ENCODE measurements around the gene SPTLC1. TPM values are rescaled to one million over a fixed set of nuclear protein-coding genes. Genes with fewer than 3 reads are reported as not detected.
"Not testable (repeated sequence)": the region's sequence is repeated elsewhere in the genome, so short reads cannot be mapped to it uniquely, and the experiment has no call there.

SPTLC1 gene, protein sequence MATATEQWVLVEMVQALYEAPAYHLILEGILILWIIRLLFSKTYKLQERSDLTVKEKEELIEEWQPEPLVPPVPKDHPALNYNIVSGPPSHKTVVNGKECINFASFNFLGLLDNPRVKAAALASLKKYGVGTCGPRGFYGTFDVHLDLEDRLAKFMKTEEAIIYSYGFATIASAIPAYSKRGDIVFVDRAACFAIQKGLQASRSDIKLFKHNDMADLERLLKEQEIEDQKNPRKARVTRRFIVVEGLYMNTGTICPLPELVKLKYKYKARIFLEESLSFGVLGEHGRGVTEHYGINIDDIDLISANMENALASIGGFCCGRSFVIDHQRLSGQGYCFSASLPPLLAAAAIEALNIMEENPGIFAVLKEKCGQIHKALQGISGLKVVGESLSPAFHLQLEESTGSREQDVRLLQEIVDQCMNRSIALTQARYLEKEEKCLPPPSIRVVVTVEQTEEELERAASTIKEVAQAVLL
- 46.1 and 47.3 TPM in 2 replicates for total RNA-seq (2014; rRNA removed; shearing (Covaris generic); ENCODE audit: low replicate concordance)

DNA sequence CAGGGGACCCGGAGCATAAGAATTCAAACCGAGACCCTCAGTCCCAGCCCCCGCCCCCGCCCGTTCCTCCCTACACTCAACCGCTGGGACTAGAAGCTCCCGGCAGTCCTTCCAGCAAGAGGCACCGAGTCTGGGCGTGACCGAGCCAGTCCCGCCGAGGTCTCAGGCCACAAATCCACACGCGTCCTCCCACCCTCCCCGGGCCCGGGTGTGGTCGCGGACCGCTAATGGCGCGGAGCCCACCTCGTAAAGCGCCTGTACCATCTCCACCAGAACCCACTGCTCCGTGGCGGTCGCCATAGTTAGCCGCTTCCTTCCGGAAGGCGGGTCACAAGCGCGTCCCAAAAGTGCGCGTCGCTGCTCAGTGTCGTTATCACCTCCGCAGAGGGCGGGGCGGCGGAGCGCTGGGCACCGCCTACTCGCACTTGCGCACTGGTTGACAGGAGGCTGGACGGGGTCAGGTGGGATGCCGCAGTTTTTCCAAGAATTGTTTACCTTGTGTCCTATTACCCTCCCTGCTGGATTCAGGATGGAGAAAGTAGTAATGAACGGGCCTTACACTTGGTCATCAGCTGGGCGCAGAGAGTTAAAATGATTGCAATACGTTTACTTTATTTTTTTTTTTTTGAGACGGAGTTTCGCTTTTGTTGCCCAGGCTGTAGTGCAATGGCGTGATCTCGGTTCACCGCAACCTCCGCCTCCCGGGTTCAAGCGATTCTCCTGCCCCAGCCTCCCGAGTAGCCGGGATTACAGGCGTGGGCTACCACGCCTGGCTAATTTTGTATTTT, at the start of gene SPTLC1:
Gene SPTLC1, minus strand, starts transcription at position 343 of the 788 bp plus-strand sequence. Its CDS starts 43 bp downstream, at position 300.
- Histone ChIP-seq H3K4me1 (ENCODE audit: low read length) (peaks cover 30% of the 10 kb centered on the region), H3K9ac (ENCODE audit: low read length) (peak within 1 kb of the TSS; percentile 79), H3K4me3 (ENCODE audit: low read length) (peak within 1 kb of the TSS; percentile 74), H3K36me3 (ENCODE audit: insufficient read depth, low read length) (peaks cover 14% of the 10 kb centered on the region), H3K4me2 (ENCODE audit: low read depth, low read length, poor library complexity, severe bottlenecking) (peak within 1 kb of the TSS; percentile 76), H3K79me2 (ENCODE audit: low read length) (peaks cover 48% of the 10 kb centered on the region), H4K20me1 (ENCODE audit: insufficient read depth, low read depth, low read length) (no peaks in the 10 kb centered on the region), H3K9me3 (ENCODE audit: low read length) (no peaks in the 10 kb centered on the region), H3K9me2 (replicated peaks; ENCODE audit: insufficient read depth, low read length) (no peaks in the 10 kb centered on the region; the same call in 1 of the 2 replicates), H2AFZ (ENCODE audit: low read length) (peak within 1 kb of the TSS; percentile 73), H3K27ac (ENCODE audit: low read length) (peak within 1 kb of the TSS; percentile 8; the same call in 1 of the 2 replicates), H3K27me3 (ENCODE audit: low read length) (no peaks in the 10 kb centered on the region)
- peak; percentile 98 for DNase-seq

DNA sequence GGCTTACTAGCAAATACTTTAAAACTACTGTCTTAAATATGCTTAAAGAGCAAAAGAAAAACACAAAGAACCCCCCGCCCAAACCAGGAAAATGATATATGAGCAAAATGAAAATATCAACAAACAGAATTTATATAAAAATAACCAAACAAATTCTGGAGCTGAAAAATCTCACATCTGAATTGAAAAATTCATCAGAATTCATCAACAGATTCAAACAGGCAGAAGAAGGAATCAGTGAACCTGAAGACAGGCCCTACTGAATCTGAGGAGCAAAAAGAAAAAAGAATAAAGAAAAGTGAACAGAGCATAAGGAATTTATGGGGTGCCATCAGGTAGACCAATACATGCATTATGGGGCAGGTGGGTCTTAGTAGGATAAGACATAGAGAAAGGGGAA, 49.8 kb upstream of the SPTLC1 start:
- DNase-seq = no peak
- Histone ChIP-seq H3K4me3 (ENCODE audit: low read length) (no peak overlapping the region), H2AFZ (ENCODE audit: low read length) (no peak overlapping the region), H3K9me2 (replicated peaks; ENCODE audit: insufficient read depth, low read length) (no peaks in the 10 kb centered on the region), H3K9me3 (ENCODE audit: low read length) (peaks cover 8% of the 10 kb centered on the region), H4K20me1 (ENCODE audit: insufficient read depth, low read depth, low read length) (no peaks in the 10 kb centered on the region), H3K79me2 (ENCODE audit: low read length) (no peaks in the 10 kb centered on the region), H3K27me3 (ENCODE audit: low read length) (no peaks in the 10 kb centered on the region), H3K36me3 (ENCODE audit: insufficient read depth, low read length) (no peaks in the 10 kb centered on the region), H3K4me1 (ENCODE audit: low read length) (no peaks in the 10 kb centered on the region), H3K27ac (ENCODE audit: low read length) (no peak overlapping the region), H3K4me2 (ENCODE audit: low read depth, low read length, poor library complexity, severe bottlenecking) (no peak overlapping the region), H3K9ac (ENCODE audit: low read length) (no peak overlapping the region)

DNA sequence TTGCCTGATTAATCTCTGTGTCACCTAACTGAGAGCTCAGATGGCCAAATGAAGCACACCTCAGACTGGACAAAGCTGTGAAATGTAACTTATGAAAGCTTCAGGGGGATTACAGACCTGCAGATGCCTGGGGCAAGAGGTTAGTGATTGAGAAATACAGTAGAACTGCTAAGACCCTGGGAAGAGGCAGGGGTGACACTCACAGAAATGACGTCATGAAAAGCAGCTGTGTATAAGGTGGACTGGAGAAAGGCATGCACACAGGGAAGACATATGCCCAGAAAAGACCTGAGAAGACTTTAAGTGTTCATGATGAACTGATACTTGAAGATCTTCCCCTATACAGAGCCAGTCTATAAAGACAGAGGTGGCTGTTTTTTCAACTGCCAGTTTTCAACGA, 49.3 kb upstream of the SPTLC1 start:
- Histone ChIP-seq H3K9ac (ENCODE audit: low read length) (no peak overlapping the region), H3K27ac (ENCODE audit: low read length) (no peak overlapping the region), H3K4me2 (ENCODE audit: low read depth, low read length, poor library complexity, severe bottlenecking) (no peak overlapping the region), H3K36me3 (ENCODE audit: insufficient read depth, low read length) (no peaks in the 10 kb centered on the region), H3K79me2 (ENCODE audit: low read length) (no peaks in the 10 kb centered on the region), H2AFZ (ENCODE audit: low read length) (no peak overlapping the region), H4K20me1 (ENCODE audit: insufficient read depth, low read depth, low read length) (no peaks in the 10 kb centered on the region), H3K9me3 (ENCODE audit: low read length) (peaks cover 8% of the 10 kb centered on the region), H3K9me2 (replicated peaks; ENCODE audit: insufficient read depth, low read length) (no peaks in the 10 kb centered on the region), H3K4me3 (ENCODE audit: low read length) (no peak overlapping the region), H3K27me3 (ENCODE audit: low read length) (no peaks in the 10 kb centered on the region), H3K4me1 (ENCODE audit: low read length) (no peaks in the 10 kb centered on the region)
- no peak for DNase-seq

DNA sequence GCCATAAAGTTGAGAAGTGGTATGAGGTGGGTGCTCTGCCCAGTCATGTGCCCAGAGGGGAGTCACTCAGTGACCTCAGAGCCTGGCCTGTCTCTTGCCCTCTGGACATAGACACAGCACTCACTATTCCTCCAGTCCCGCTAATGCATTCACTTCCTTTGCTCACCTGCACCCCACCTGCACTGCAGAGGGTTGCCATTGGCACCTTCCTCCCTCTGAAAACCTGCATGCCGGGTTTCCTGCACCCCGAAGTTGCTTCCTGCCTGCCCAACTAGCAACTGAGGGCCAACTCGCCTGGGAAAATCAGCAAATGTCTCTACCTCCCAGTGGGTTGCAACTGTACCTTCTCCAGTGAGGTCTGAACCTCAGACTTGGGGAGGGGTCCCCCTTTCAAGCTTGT, 48.1 kb upstream of the SPTLC1 start:
- H3K9me3 ChIP-seq (ENCODE audit: low read length) = peaks cover 8% of the 10 kb centered on the region
- H3K4me1 ChIP-seq (ENCODE audit: low read length) = no peaks in the 10 kb centered on the region
- no peak overlapping the region for H3K4me2 ChIP-seq (ENCODE audit: low read depth, low read length, poor library complexity, severe bottlenecking)
- H3K36me3 ChIP-seq (ENCODE audit: insufficient read depth, low read length) = no peaks in the 10 kb centered on the region
- no peak for DNase-seq
- no peaks in the 10 kb centered on the region for H3K79me2 ChIP-seq (ENCODE audit: low read length)
- no peak overlapping the region for H2AFZ ChIP-seq (ENCODE audit: low read length)
- no peak overlapping the region for H3K9ac ChIP-seq (ENCODE audit: low read length)
- no peaks in the 10 kb centered on the region for H3K9me2 ChIP-seq (replicated peaks; ENCODE audit: insufficient read depth, low read length)
- no peaks in the 10 kb centered on the region for H3K27me3 ChIP-seq (ENCODE audit: low read length)
- H4K20me1 ChIP-seq (ENCODE audit: insufficient read depth, low read depth, low read length) = no peaks in the 10 kb centered on the region
- no peak overlapping the region for H3K27ac ChIP-seq (ENCODE audit: low read length)
- H3K4me3 ChIP-seq (ENCODE audit: low read length) = no peak overlapping the region

DNA sequence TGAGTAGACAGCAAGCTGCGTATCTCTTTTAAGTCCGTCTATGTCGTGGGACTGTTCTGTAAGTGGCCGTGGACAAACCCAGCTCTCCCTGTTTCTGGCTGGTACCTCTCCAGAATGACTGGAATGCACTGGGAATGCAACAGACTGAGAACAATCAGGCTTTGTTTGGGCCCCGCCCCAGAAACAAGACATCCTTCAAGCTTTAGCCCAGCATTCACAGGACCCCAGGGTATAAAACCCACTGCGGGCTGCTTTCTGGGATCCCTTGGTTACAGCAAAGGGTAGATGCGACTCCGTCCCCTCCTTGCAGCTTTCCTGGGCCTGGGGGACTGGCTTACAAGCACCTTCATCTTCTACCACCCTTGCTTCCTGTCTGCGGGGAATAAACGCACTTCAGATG, 45.6 kb upstream of the SPTLC1 start:
- Histone ChIP-seq H3K4me1 (ENCODE audit: low read length) (no peaks in the 10 kb centered on the region), H3K4me2 (ENCODE audit: low read depth, low read length, poor library complexity, severe bottlenecking) (no peak overlapping the region), H4K20me1 (ENCODE audit: insufficient read depth, low read depth, low read length) (no peaks in the 10 kb centered on the region), H3K79me2 (ENCODE audit: low read length) (no peaks in the 10 kb centered on the region), H3K9me3 (ENCODE audit: low read length) (peaks cover 8% of the 10 kb centered on the region), H3K9me2 (replicated peaks; ENCODE audit: insufficient read depth, low read length) (no peaks in the 10 kb centered on the region), H3K36me3 (ENCODE audit: insufficient read depth, low read length) (no peaks in the 10 kb centered on the region), H3K9ac (ENCODE audit: low read length) (no peak overlapping the region), H3K4me3 (ENCODE audit: low read length) (no peak overlapping the region), H3K27ac (ENCODE audit: low read length) (no peak overlapping the region), H2AFZ (ENCODE audit: low read length) (no peak overlapping the region), H3K27me3 (ENCODE audit: low read length) (no peaks in the 10 kb centered on the region)
- DNase-seq = no peak

DNA sequence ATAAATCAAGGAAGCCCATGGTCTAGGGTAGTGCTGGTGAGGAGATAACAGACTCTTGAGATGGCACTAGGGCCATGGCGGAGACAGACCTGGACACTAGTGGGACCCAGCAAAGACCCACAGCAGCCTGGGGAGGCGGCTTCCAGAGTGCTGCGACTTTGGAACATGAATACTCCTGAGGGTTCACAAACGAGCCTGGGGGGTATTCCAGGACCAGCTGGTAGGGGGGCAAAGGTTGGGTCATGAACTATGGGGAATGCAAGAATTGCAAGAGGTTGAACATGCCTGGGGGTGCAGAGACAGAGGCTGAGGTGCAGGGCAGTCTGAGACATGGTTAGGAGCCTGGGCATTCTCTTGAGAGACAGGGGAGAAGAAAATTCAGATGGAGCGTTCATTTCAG, 43.8 kb upstream of the SPTLC1 start:
- Histone ChIP-seq H3K9me2 (replicated peaks; ENCODE audit: insufficient read depth, low read length) (no peaks in the 10 kb centered on the region), H3K36me3 (ENCODE audit: insufficient read depth, low read length) (no peaks in the 10 kb centered on the region), H3K9me3 (ENCODE audit: low read length) (no peaks in the 10 kb centered on the region; the same call in 1 of the 2 replicates), H3K4me2 (ENCODE audit: low read depth, low read length, poor library complexity, severe bottlenecking) (no peak overlapping the region), H3K27me3 (ENCODE audit: low read length) (no peaks in the 10 kb centered on the region), H3K79me2 (ENCODE audit: low read length) (no peaks in the 10 kb centered on the region), H3K27ac (ENCODE audit: low read length) (no peak overlapping the region), H2AFZ (ENCODE audit: low read length) (no peak overlapping the region), H4K20me1 (ENCODE audit: insufficient read depth, low read depth, low read length) (no peaks in the 10 kb centered on the region), H3K4me3 (ENCODE audit: low read length) (no peak overlapping the region), H3K9ac (ENCODE audit: low read length) (no peak overlapping the region), H3K4me1 (ENCODE audit: low read length) (peaks cover 5% of the 10 kb centered on the region)
- no peak for DNase-seq

DNA sequence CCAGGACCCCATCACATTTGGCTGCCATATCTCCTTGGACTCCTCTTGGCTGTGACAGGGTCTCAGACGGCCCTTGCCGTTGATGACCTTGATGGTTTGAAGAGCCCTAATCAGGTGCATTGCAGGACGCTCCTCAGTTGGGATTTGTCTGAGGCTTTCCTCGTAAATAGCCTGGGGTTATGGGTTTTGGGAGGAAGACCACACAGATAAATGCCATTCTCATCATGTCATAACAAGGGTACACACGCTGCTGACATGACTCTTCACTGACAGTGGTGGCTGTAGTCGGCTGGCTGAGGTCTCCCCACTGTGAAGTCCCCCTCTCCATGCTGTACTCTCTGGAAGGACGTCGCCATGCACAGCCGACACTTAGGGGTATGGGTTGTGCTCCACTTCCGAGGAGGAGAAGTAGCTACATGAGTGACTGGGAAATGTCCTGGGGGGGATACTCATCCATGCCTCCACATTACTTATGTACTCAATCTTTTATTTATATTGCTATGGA, 42.9 kb upstream of the SPTLC1 start:
- no peak for DNase-seq
- H3K9me2 ChIP-seq (replicated peaks; ENCODE audit: insufficient read depth, low read length) = no peaks in the 10 kb centered on the region
- H3K36me3 ChIP-seq (ENCODE audit: insufficient read depth, low read length) = no peaks in the 10 kb centered on the region
- H3K27ac ChIP-seq (ENCODE audit: low read length) = no peak overlapping the region
- H3K79me2 ChIP-seq (ENCODE audit: low read length) = no peaks in the 10 kb centered on the region
- no peak overlapping the region for H3K4me3 ChIP-seq (ENCODE audit: low read length)
- no peaks in the 10 kb centered on the region for H3K9me3 ChIP-seq (ENCODE audit: low read length)
- peaks cover 5% of the 10 kb centered on the region for H3K4me1 ChIP-seq (ENCODE audit: low read length)
- no peak overlapping the region for H3K4me2 ChIP-seq (ENCODE audit: low read depth, low read length, poor library complexity, severe bottlenecking)
- H2AFZ ChIP-seq (ENCODE audit: low read length) = no peak overlapping the region
- H4K20me1 ChIP-seq (ENCODE audit: insufficient read depth, low read depth, low read length) = no peaks in the 10 kb centered on the region
- H3K27me3 ChIP-seq (ENCODE audit: low read length) = no peaks in the 10 kb centered on the region
- no peak overlapping the region for H3K9ac ChIP-seq (ENCODE audit: low read length)

DNA sequence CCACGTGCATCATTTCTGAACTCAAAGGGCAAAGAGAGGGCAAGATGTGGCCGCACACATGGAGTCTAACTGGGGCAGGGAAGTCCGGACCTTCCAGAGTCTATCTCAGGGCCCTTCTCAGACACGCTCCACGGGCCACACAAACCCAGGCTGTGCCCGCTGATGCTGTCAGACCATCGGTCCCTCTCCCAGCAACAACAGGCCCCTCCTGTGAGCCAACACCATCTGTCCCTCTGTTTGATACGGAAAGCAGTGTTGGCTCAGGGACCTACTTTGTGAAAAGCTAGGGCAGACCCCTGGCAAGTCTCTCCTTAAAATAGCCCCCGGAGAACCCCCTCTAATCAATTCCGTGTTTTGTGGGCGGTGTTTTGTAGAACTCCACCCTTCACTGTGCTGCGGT, 40.5 kb upstream of the SPTLC1 start:
- not testable (repeated sequence) for H3K9ac ChIP-seq (ENCODE audit: low read length); H2AFZ ChIP-seq (ENCODE audit: low read length); H3K27me3 ChIP-seq (ENCODE audit: low read length); H3K9me2 ChIP-seq (replicated peaks; ENCODE audit: insufficient read depth, low read length); H3K27ac ChIP-seq (ENCODE audit: low read length); H3K4me2 ChIP-seq (ENCODE audit: low read depth, low read length, poor library complexity, severe bottlenecking); H3K9me3 ChIP-seq (ENCODE audit: low read length); H4K20me1 ChIP-seq (ENCODE audit: insufficient read depth, low read depth, low read length); H3K4me3 ChIP-seq (ENCODE audit: low read length); H3K4me1 ChIP-seq (ENCODE audit: low read length); DNase-seq; H3K36me3 ChIP-seq (ENCODE audit: insufficient read depth, low read length); H3K79me2 ChIP-seq (ENCODE audit: low read length)
